ENCODE measurements around the gene BPNT1.

DNA sequence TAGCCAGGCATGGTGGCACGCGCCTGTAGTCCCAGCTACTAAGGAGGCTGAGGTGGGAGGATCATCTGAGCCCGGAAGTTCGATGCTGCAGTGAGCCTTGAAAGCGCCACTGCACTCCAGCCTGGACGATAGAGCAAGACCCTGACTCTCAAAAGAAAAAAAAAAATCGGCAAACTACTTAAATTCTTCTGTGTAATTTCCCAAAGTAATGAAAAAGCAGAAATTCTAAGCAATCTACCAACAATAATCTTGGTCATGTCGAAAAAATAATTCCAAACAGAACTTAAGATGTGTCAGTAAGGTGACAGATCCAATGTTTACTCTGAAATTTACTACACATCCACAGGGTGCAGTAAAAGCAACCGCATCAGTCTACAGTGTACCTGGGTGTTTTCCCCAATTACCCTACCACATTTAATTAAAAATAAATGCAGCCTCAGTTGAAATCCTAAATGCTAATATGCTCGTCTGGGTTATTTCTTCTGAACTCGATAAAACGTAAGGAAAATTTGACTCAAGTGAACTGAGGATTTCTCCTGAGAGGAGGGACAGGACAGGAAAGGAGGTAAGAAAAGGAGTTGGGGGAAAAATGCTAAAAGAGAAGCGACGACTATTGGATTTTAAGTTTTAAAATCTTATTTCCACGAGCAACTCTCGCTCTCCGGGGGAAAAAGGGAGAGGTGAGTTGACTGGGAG, 44.1 kb downstream of the BPNT1 start:
- TF ChIP-seq, protein P1, sequence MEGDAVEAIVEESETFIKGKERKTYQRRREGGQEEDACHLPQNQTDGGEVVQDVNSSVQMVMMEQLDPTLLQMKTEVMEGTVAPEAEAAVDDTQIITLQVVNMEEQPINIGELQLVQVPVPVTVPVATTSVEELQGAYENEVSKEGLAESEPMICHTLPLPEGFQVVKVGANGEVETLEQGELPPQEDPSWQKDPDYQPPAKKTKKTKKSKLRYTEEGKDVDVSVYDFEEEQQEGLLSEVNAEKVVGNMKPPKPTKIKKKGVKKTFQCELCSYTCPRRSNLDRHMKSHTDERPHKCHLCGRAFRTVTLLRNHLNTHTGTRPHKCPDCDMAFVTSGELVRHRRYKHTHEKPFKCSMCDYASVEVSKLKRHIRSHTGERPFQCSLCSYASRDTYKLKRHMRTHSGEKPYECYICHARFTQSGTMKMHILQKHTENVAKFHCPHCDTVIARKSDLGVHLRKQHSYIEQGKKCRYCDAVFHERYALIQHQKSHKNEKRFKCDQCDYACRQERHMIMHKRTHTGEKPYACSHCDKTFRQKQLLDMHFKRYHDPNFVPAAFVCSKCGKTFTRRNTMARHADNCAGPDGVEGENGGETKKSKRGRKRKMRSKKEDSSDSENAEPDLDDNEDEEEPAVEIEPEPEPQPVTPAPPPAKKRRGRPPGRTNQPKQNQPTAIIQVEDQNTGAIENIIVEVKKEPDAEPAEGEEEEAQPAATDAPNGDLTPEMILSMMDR (IDR thresholded peaks at IDR 0.05), result no peak
- TF ChIP-seq POLR2A (IDR thresholded peaks at IDR 0.05), result no peak

Data from uterus (tissue), 2 donors.